ENCODE measurements around the gene HNRNPF.

DNA sequence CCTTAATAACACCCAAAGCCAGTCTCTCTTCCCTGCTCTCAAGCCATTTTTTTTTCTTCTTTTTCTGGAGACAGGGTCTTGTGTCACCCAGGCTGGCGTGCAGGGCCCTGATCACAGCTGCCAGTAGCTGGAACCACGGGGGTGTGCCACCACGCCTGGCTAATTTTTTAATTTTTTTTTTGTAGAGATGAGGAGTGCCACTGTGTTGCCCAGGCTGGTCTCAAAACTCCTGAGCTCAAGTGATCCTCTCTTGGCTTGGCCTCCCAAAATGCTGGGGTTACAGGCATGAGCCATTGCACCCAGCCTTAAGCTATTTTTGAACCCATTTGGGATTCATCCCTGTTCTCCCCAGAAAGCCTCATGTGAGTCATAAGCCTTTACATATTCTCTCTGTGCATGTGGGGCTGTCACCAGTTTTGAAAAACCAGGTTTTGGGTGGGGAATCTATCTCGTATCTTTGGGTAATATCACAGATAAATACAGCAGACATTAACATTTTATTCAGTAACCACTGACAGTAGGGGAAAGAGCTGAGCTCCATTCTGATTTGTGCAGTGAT lies 43.4 kb upstream of the HNRNPF start:
- TF ChIP-seq, protein P1, sequence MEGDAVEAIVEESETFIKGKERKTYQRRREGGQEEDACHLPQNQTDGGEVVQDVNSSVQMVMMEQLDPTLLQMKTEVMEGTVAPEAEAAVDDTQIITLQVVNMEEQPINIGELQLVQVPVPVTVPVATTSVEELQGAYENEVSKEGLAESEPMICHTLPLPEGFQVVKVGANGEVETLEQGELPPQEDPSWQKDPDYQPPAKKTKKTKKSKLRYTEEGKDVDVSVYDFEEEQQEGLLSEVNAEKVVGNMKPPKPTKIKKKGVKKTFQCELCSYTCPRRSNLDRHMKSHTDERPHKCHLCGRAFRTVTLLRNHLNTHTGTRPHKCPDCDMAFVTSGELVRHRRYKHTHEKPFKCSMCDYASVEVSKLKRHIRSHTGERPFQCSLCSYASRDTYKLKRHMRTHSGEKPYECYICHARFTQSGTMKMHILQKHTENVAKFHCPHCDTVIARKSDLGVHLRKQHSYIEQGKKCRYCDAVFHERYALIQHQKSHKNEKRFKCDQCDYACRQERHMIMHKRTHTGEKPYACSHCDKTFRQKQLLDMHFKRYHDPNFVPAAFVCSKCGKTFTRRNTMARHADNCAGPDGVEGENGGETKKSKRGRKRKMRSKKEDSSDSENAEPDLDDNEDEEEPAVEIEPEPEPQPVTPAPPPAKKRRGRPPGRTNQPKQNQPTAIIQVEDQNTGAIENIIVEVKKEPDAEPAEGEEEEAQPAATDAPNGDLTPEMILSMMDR (IDR thresholded peaks at IDR 0.05) = no peak
- TF ChIP-seq POLR2AphosphoS5 (IDR thresholded peaks at IDR 0.05) (no peak), EP300 (IDR thresholded peaks at IDR 0.05) (no peak), POLR2A (IDR thresholded peaks at IDR 0.05) (no peak)
